ENCODE data around the gene LMAN2L.

DNA sequence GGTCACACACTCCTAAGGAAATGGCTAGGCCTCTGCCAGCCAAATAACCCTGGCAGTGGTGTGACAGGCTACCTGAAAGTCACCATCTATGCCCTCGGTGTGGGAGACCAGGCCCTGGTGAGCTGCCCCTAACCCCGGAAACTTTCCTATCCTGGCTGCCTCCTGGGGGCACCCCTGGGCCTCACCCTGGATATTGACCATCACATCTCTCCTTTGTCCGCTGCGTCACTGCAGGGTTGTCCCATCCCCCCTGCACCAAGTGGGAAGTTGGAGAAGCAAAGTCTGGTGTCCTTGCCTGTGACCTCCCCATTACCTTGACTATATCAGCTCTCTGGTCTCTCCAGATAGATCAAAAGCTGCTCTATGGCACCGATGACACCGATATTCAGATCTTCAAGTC lies 78.5 kb downstream of the LMAN2L start:
- TF ChIP-seq POLR2A (IDR thresholded peaks at IDR 0.05) (no peak), CTCF (IDR thresholded peaks at IDR 0.05) (no peak)
